Prostate gland (tissue), 2 donors: Measurements from ENCODE around the gene SH2D3C.

Source experiments
- CTCF ChIP-seq, 4 experiments: fragments of 200-600 bp in 2 of 4; fragments of 450-650 bp in 2 of 4; sonication (generic) in 2 of 4; IDR thresholded peaks; 1 replicate in 3 of 4; 2 replicates in 1 of 4; pipeline ENCODE4 v1.5.1; 2016 to 2019; ENCODE audit warnings: antibody characterized with exemption in 4 of 4, mild to moderate bottlenecking in 2 of 4, moderate library complexity in 2 of 4
- POLR2A ChIP-seq: fragments of 450-650 bp; IDR thresholded peaks from one replicate; pipeline ENCODE4 v1.6.1; 2016; ENCODE audit warnings: antibody characterized with exemption, mild to moderate bottlenecking

GRCh38 chr9:127770583-127770904 lies 7.9 kb downstream of the SH2D3C start:
- TF ChIP-seq CTCF (IDR thresholded peaks at IDR 0.05) (no peak), POLR2A (no peak)
